Mesodermal cell (in vitro differentiated cells): ENCODE measurements around the gene ERBB2. TPM values are rescaled to one million over a fixed set of nuclear protein-coding genes. Genes with fewer than 3 reads are reported as not detected.

Experiments
- H3K27ac ChIP-seq: 2 replicates; pipeline ENCODE4 v1.7.0; 2013; ENCODE audit warnings: mild to moderate bottlenecking, low read depth, low read length, moderate library complexity; ENCODE audit not compliant: severe bottlenecking
- H3K36me3 ChIP-seq: 2 replicates; pipeline ENCODE4 v1.7.1; 2013; ENCODE audit warnings: mild to moderate bottlenecking, low read length, moderate library complexity; ENCODE audit not compliant: control insufficient read depth, insufficient read depth
- H3K4me1 ChIP-seq: one replicate; pipeline ENCODE4 v1.7.1; 2013; ENCODE audit warnings: mild to moderate bottlenecking, low read length; ENCODE audit not compliant: insufficient read depth, control insufficient read depth, poor library complexity, severe bottlenecking
- H3K4me3 ChIP-seq: 2 replicates; pipeline ENCODE4 v1.7.0; 2013; ENCODE audit warnings: low read length, control low read depth, mild to moderate bottlenecking; ENCODE audit not compliant: insufficient read depth, poor library complexity, severe bottlenecking; ENCODE audit errors: extremely low read depth
- H3K9me3 ChIP-seq: 2 replicates; pipeline ENCODE4 v1.7.1; 2013; ENCODE audit warnings: mild to moderate bottlenecking, low read length, moderate library complexity; ENCODE audit not compliant: control insufficient read depth
- WGBS, 2 experiments: methylation state at CpG; one replicate each; pipeline ENCODE4 v1.1.5; 2013; ENCODE audit warnings: missing lambda C conversion rate in 2 of 2; ENCODE audit not compliant: insufficient coverage in 2 of 2; 5-methylcytosine and 5-hydroxymethylcytosine counted together
- polyA plus RNA-seq, 2 experiments: library from polyadenylated mRNA; stranded (reverse); fragments of 50-300 nt; gene quantifications; one replicate each; pipeline ENCODE4 v1.2.3, GENCODE V29; 2013

The ERBB2 gene
- polyA plus RNA-seq (2013, experiment 1 of 2), result 44.8 TPM
- polyA plus RNA-seq (2013, experiment 2 of 2), result 46.1 TPM

DNA sequence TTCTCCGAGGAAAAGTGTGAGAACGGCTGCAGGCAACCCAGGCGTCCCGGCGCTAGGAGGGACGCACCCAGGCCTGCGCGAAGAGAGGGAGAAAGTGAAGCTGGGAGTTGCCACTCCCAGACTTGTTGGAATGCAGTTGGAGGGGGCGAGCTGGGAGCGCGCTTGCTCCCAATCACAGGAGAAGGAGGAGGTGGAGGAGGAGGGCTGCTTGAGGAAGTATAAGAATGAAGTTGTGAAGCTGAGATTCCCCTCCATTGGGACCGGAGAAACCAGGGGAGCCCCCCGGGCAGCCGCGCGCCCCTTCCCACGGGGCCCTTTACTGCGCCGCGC, at the start of gene ERBB2:
TSS of gene ERBB2 (plus strand) at position 247 of the 330 bp plus-strand sequence. CDS start 175 bp downstream, outside the sequence.
- H3K4me1 ChIP-seq, result peaks cover 27% of the 10 kb centered on the region
- no peaks in the 10 kb centered on the region for H3K9me3 ChIP-seq
- WGBS, 2 experiments, result 0% methylated on average over 7 to 18 of the region's 20 CpGs
- H3K36me3 ChIP-seq, result peaks cover 5% of the 10 kb centered on the region
- peak within 1 kb of the TSS; percentile 81 for H3K4me3 ChIP-seq
- H3K27ac ChIP-seq, result peak within 1 kb of the TSS; percentile 41

DNA sequence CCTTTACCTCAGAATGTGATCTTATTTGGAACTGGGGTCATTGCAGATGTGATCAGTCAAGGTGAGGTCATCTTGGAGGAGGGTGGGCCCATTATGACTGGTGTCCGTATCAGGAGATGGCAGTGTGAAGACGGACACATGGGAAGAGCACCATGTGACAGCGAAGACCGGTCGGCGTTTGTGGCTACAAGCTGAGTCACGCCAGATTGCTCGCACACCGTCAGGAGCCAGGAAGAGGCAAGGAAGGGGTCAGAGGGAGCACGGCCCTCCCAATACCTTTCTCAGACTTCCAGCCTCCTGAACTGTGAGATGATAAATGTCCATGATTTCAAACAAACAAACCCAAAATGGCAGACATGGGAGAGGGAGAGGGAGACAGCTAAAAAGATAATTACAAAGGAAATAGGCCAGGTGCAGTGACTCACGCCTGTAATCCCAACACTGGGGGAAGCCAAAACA, 49.7 kb upstream of the ERBB2 start:
- no peak overlapping the region for H3K27ac ChIP-seq
- peaks cover 27% of the 10 kb centered on the region for H3K4me1 ChIP-seq
- H3K9me3 ChIP-seq, result no peaks in the 10 kb centered on the region
- H3K36me3 ChIP-seq, result peaks cover 19% of the 10 kb centered on the region
- H3K4me3 ChIP-seq, result no peak overlapping the region
- 76 to 96% methylated on average over 3 to 10 of the region's 11 CpGs for WGBS, 2 experiments

DNA sequence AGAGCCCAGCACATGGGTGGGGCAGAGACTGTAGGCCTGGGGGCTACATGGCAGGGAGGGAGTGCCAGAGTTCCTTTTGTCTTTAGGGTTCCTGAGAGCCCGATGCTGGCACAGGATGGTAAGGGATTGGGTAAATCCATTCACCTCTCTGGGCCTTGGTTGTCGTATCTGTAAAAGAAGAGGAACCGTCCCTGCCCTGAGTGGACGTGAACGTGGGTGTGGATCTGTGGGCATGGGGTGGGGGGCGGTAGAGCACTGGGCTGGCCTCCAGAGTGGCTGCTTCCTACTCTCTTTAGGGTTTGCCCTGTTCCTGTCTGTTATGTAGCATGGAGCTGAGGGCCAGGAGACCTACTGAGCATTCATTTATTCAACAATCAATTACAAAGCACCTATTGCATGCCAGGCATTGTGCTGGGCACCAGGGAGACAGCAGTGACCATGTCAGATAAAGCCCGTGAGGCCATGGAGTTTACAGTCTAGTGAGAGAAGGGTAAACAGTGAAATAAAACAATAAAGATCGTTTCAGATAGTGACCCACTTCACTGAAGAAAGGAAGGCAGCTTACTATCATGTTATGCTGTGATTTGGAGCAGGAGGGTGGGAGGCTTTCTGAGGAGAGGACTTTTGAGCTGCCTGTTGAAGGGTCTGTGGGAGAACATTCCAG, 47.8 kb upstream of the ERBB2 start:
- Histone ChIP-seq H3K4me3 (no peak overlapping the region), H3K36me3 (peaks cover 24% of the 10 kb centered on the region), H3K9me3 (no peaks in the 10 kb centered on the region), H3K27ac (peak overlapping the region; percentile 75), H3K4me1 (peaks cover 25% of the 10 kb centered on the region)
- WGBS, 2 experiments, result 88 to 91% methylated on average over 3 to 7 of the region's 8 CpGs

DNA sequence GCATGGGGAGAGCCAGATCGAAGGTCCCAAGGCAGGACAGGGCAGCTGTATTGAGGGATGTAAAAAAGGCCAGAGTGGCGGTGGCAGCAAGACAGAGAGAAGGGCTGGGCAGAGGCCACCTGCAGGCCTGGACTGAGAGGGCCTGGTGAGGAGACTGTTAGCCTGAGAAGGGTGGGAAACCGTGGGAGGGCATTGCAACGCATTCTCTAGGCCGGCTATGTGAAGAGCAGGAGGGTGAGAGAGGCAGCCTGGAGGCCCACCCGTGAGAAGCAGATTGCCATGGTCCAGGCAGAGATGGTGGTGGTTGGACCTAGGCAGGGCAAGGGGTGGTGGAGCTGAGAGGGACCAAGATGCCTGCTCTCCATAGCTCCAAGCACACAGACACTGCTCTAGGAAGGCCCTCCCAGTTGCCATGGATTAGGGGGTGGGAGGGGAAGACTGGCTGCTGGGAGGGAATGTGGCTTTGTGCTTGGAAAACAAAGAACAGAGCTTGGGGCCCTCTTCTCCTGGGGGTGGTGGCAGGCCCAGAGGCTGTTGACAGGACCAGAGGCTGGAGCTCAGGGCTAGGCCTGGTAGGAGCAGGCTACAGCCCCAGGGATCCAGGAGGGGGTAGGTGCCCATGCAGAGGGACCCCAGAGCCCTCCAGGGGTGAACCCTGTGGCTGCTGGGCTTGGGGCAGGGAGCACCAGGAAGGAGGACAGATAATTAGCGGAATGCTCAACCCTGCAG, 47.1 kb upstream of the ERBB2 start:
- 47 to 53% methylated on average over 6 to 7 of the region's 7 CpGs for WGBS, 2 experiments
- peaks cover 21% of the 10 kb centered on the region for H3K36me3 ChIP-seq
- peaks cover 25% of the 10 kb centered on the region for H3K4me1 ChIP-seq
- H3K27ac ChIP-seq, result peak overlapping the region; percentile 75
- no peak overlapping the region for H3K4me3 ChIP-seq
- H3K9me3 ChIP-seq, result no peaks in the 10 kb centered on the region

DNA sequence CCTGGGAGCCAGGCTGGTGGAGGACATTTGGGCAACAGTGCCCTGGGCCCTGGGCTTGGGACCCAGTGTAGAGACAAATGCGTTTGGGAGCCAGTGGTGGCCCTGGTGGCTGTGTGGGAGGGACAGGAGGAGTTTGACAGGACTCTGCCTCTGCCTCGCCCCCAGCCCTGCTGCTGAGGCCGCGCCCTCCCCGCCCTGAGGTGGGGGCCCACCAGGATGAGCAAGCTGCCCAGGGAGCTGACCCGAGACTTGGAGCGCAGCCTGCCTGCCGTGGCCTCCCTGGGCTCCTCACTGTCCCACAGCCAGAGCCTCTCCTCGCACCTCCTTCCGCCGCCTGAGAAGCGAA, 46.6 kb upstream of the ERBB2 start:
- Histone ChIP-seq H3K27ac (peak overlapping the region; percentile 75), H3K4me1 (peaks cover 25% of the 10 kb centered on the region), H3K36me3 (peaks cover 24% of the 10 kb centered on the region), H3K9me3 (no peaks in the 10 kb centered on the region), H3K4me3 (no peak overlapping the region)
- WGBS, 2 experiments, result 81 to 83% methylated on average over 8 to 10 of the region's 12 CpGs

DNA sequence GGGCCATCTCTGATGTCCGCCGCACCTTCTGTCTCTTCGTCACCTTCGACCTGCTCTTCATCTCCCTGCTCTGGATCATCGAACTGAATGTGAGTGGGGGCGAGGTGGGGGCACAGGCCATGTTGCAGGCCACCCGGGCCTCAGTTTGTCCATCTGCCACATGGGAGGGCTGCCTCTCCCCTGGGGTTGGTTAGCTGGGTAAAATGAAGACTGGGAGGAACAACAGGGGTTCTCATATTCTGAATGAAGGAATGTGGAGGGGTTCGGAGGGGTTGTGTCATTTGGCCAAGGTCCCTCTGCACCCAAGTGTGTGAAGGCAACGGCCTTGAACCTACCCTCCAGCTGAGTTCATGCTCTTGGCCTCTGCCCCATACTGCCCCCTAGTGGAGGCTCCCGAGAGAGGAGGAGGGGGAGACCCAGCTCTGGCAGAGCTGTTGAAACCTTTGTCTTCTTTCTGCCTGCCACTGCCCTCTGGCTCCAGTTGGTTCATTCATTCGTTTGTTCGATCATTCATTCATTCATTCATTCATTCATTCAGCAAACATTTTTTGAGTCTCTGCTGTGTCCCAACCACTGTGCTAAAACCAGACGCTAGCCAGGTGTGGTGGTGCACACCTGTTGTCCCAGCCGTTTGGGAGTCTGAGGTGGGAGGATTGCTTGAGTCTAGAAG, 46.1 kb upstream of the ERBB2 start:
- Histone ChIP-seq H3K36me3 (peaks cover 30% of the 10 kb centered on the region), H3K4me1 (peaks cover 25% of the 10 kb centered on the region), H3K9me3 (no peaks in the 10 kb centered on the region), H3K4me3 (no peak overlapping the region), H3K27ac (no peak overlapping the region)
- 74 to 75% methylated on average over 10 to 12 of the region's 14 CpGs for WGBS, 2 experiments

DNA sequence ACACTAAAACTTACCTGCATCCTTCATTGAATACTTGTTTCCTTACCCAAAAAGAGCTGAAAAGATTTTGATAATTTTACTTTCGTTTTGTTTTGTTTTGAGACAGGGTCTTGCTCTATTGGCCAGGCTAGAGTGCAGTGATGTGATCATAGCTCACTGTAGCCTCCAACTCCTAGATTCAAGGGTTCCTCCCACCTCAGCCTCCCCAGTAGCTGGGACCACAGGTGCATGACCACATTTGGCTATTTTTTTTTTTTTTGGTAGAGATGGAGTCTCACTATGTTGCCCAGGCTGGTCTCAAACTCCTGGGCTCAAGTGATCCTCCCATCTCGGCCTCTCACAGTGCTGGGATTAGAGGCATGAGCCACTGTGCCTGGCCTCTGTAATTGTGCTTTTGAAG, 44.8 kb upstream of the ERBB2 start:
- Histone ChIP-seq H3K4me3 (no peak overlapping the region), H3K4me1 (peaks cover 22% of the 10 kb centered on the region), H3K36me3 (peaks cover 40% of the 10 kb centered on the region), H3K9me3 (no peaks in the 10 kb centered on the region), H3K27ac (no peak overlapping the region)
- 100% methylated on average over 1 of the region's 2 CpGs for WGBS, 2 experiments

DNA sequence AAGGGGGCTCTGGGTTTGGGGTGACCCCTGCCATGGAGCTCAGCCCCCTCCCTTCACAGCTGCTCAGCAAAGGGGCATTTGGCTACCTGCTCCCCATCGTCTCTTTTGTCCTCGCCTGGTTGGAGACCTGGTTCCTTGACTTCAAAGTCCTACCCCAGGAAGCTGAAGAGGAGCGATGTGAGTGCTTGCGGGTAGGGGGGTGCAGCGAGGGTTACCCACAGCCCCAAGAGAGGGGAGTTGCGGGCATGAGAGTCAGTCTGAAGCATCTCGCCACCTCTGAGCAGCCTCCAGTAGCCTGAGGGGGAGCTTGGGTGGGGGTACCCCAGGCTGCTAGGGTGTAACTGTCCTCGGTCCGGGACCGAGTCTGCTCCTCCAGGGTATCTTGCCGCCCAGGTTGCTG, 41.5 kb upstream of the ERBB2 start:
- 87 to 94% methylated on average over 5 to 10 of the region's 11 CpGs for WGBS, 2 experiments
- Histone ChIP-seq H3K27ac (no peak overlapping the region), H3K4me3 (no peak overlapping the region), H3K9me3 (no peaks in the 10 kb centered on the region), H3K4me1 (peaks cover 4% of the 10 kb centered on the region), H3K36me3 (peaks cover 52% of the 10 kb centered on the region)

DNA sequence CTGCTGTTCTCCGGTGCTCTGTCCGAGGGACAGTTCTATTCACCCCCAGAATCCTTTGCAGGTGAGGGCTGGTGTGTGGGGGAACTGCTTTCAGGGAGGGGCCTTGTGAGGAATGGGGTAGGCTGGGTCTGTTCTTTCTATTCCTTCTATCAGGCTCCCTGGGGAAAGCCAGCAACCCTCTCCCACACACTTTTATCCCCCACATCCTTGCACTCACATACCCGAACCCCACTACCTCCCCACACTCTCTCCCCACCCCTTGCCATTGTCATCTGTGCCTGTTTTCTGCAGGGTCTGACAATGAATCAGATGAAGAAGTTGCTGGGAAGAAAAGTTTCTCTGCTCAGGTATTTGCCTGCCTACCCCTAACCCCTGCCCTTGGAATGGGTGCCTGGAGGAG, 41.1 kb upstream of the ERBB2 start:
- WGBS, 2 experiments, result 86% methylated on average over 1 of the region's 3 CpGs; no CpG with 5 or more reads in 1 of the 2 experiments
- H3K36me3 ChIP-seq, result peaks cover 49% of the 10 kb centered on the region
- no peaks in the 10 kb centered on the region for H3K9me3 ChIP-seq

DNA sequence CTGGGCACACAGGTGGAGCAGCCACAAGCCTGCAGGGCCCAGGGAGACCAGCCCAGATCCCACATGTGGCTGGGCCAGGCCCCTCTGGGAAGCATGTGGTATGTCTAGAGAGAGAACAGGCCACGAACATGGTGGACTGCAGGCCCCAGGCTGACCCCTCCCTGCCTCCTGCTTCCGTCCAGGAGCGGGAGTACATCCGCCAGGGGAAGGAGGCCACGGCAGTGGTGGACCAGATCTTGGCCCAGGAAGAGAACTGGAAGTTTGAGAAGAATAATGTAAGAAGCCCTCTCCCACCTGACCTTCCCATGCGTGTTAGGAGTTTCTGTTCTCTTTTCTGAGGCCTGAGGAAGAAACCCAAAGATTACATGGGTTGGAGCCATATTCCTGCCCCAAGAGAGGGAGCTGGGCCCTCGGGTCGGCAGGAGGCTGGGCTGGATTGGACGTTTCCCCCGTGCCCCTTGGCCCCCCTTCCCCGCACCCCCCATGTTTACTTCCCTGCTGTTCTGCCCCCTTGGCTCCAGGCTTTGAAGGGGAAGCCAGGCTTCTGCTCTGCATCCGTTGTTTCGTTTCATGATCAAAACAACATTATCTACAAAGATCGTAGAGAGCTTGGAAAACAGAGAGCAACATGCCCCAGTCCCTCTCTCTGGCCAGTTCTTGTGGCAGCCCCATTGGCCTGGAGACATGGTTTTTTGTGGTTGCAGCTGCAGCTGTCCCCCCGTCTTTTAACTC, 40.4 kb upstream of the ERBB2 start:
- peaks cover 9% of the 10 kb centered on the region for H3K4me1 ChIP-seq
- peaks cover 42% of the 10 kb centered on the region for H3K36me3 ChIP-seq
- no peaks in the 10 kb centered on the region for H3K9me3 ChIP-seq
- H3K4me3 ChIP-seq, result no peak overlapping the region
- 82 to 93% methylated on average over 8 of the region's 15 CpGs for WGBS, 2 experiments
- H3K27ac ChIP-seq, result no peak overlapping the region

More for the DNA sequence above, 41.1 kb upstream of the ERBB2 start:
- Histone ChIP-seq H3K4me1 (peaks cover 6% of the 10 kb centered on the region), H3K27ac (no peak overlapping the region), H3K4me3 (no peak overlapping the region)
